PC-3 (cell line): ENCODE results near the gene DUOX1. TPM values are rescaled to one million over a fixed set of nuclear protein-coding genes. Genes with fewer than 3 reads are reported as not detected.

Experiments used
- ATAC-seq: fragments of 200-7000 bp; cut with Tn5 transposase; 2 replicates; pipeline ENCODE4 v1.9.1; 2020; ENCODE audit warnings: mild to moderate bottlenecking, moderate library complexity
- BruUV-seq: library from RNA; stranded (reverse); fragments of 400-500 nt; replicated peaks from 2 replicates; lab custom pipeline; 2021; lab: Mats Ljungman, UMichigan
- CTCF ChIA-PET: fragments of 300-600 bp; sonication (Branson Sonifier 250); formaldehyde crosslinking; loops from one replicate; lab custom pipeline; 2022; ENCODE audit warnings: antibody characterized with exemption; lab: Charles Lee
- POLR2A ChIA-PET: fragments of 300-600 bp; sonication (Branson Sonifier 250); formaldehyde crosslinking; loops from one replicate; lab custom pipeline; 2022; ENCODE audit warnings: antibody characterized with exemption; ENCODE audit not compliant: unreplicated experiment; lab: Charles Lee
- DNase-seq: peaks from one replicate; pipeline ENCODE4 v3.0.0-alpha.2; 2015
- H2AFZ ChIP-seq: fragments of 300-600 bp; sonication (generic); 2 replicates; pipeline ENCODE4 v1.6.0; 2016; ENCODE audit warnings: antibody characterized with exemption, low read length
- H3F3A ChIP-seq: fragments of 300-600 bp; sonication (generic); one replicate; pipeline ENCODE4 v1.6.0; 2017; ENCODE audit warnings: antibody characterized with exemption, low read length, control low read depth, mild to moderate bottlenecking; ENCODE audit not compliant: unreplicated experiment
- H3K27ac ChIP-seq: fragments of 300-600 bp; sonication (generic); 2 replicates; pipeline ENCODE4 v1.5.1; 2016; ENCODE audit warnings: mild to moderate bottlenecking, low read length
- H3K27me3 ChIP-seq: fragments of 300-600 bp; sonication (generic); 2 replicates; pipeline ENCODE4 v1.6.1; 2016; ENCODE audit warnings: low read length, mixed read lengths
- H3K36me3 ChIP-seq: fragments of 300-600 bp; sonication (generic); 2 replicates; pipeline ENCODE4 v1.6.1; 2016; ENCODE audit warnings: low read depth, mixed run types, low read length, mixed read lengths
- H3K4me1 ChIP-seq: fragments of 300-600 bp; sonication (generic); 2 replicates; pipeline ENCODE4 v1.5.1; 2016; ENCODE audit warnings: low read length; ENCODE audit not compliant: insufficient read depth
- H3K4me2 ChIP-seq: fragments of 300-600 bp; sonication (generic); 2 replicates; pipeline ENCODE4 v1.6.0; 2016; ENCODE audit warnings: low read length
- H3K4me3 ChIP-seq: fragments of 300-600 bp; sonication (generic); 2 replicates; pipeline ENCODE4 v1.5.1; 2016; ENCODE audit warnings: mild to moderate bottlenecking, low read length, mixed read lengths
- H3K79me2 ChIP-seq: fragments of 300-600 bp; sonication (generic); 2 replicates; pipeline ENCODE4 v1.6.1; 2017; ENCODE audit warnings: low read length, mixed read lengths
- H3K9ac ChIP-seq: fragments of 300-600 bp; sonication (generic); 2 replicates; pipeline ENCODE4 v1.6.0; 2016; ENCODE audit warnings: mild to moderate bottlenecking, low read length
- H3K9me2 ChIP-seq: fragments of 300-600 bp; sonication (generic); replicated peaks from 2 replicates; pipeline ENCODE4 v1.6.1; 2016; ENCODE audit warnings: mixed run types, low read length, mixed read lengths
- H3K9me3 ChIP-seq: fragments of 300-600 bp; sonication (generic); 2 replicates; pipeline ENCODE4 v1.6.1; 2016; ENCODE audit warnings: low read length, mixed read lengths
- H4K20me1 ChIP-seq: fragments of 300-600 bp; sonication (generic); 2 replicates; pipeline ENCODE4 v1.6.1; 2016; ENCODE audit warnings: low read length, mixed read lengths
- CTCF ChIP-seq: fragments of 300-600 bp; sonication (generic); conservative IDR thresholded peaks from 2 replicates; pipeline ENCODE4 v1.5.1; 2017; ENCODE audit warnings: antibody characterized with exemption, low read depth, mild to moderate bottlenecking, low read length
- EZH2 ChIP-seq: fragments of 300-600 bp; sonication (generic); IDR thresholded peaks from one replicate; pipeline ENCODE4 v1.6.1; 2017; ENCODE audit warnings: antibody characterized with exemption, mild to moderate bottlenecking, low read length; ENCODE audit not compliant: unreplicated experiment
- EZH2phosphoT487 ChIP-seq: fragments of 300-600 bp; sonication (generic); IDR thresholded peaks from 2 replicates; pipeline ENCODE4 v1.6.1; 2018; ENCODE audit warnings: mild to moderate bottlenecking, antibody characterized with exemption, low read length, borderline replicate concordance
- intact Hi-C: fragments of 100-400 bp; cut with micrococcal nuclease; formaldehyde crosslinking; loops from 2 replicates; pipeline ENCODE4 v1.9.0; 2023
- total RNA-seq: library from RNA; depleted of rRNA; stranded (reverse); fragments of >200 nt; gene quantifications from 2 replicates; pipeline ENCODE4 v1.2.3, GENCODE V29; 2014

DUOX1 gene
- total RNA-seq, 1 experiment from 2014 or later = not detected

GRCh38 chr15:45091576-45091975 is 38.2 kb upstream of the DUOX1 start:
- H3K9me3 ChIP-seq = no peaks in the 10 kb centered on the region
- no peak overlapping the region for H3K27ac ChIP-seq
- H3K4me1 ChIP-seq = no peaks in the 10 kb centered on the region
- no peak for TF ChIP-seq EZH2
- no peak for TF ChIP-seq EZH2phosphoT487
- no peak for TF ChIP-seq CTCF
- no peaks in the 10 kb centered on the region for H3K79me2 ChIP-seq
- H3K4me3 ChIP-seq = no peak overlapping the region
- no peaks in the 10 kb centered on the region for H3K36me3 ChIP-seq
- H3K4me2 ChIP-seq = no peak overlapping the region
- peaks cover 39% of the 10 kb centered on the region; the same call in 1 of the 2 replicates for H3K27me3 ChIP-seq
- intact Hi-C loops = no loop called here
- DNase-seq = no peak
- H3F3A ChIP-seq = no peaks in the 10 kb centered on the region
- H2AFZ ChIP-seq = no peak overlapping the region
- H3K9me2 ChIP-seq = no peaks in the 10 kb centered on the region
- H3K9ac ChIP-seq = no peak overlapping the region
- no TSS peak for BruUV-seq
- ChIA-PET POLR2A (no interaction called here), CTCF (no interaction called here)
- no peaks in the 10 kb centered on the region for H4K20me1 ChIP-seq
- ATAC-seq = no peak

- no peak overlapping the region for H3K4me3 ChIP-seq
- H3K27ac ChIP-seq = no peak overlapping the region
- no TSS peak for BruUV-seq
- H3K27me3 ChIP-seq = 0 out of 2 replicates have a peak, but pooled peaks cover 27% of the 10 kb centered on the region
- intact Hi-C loops = no loop called here
- no peaks in the 10 kb centered on the region for H3K9me2 ChIP-seq
- CTCF ChIA-PET = no interaction called here
- no peak overlapping the region for H3K9ac ChIP-seq
- ATAC-seq (no peak), DNase-seq (no peak)
- POLR2A ChIA-PET = no interaction called here
- H4K20me1 ChIP-seq = no peaks in the 10 kb centered on the region
- H3F3A ChIP-seq = no peaks in the 10 kb centered on the region
- no peaks in the 10 kb centered on the region for H3K79me2 ChIP-seq
- no peak overlapping the region for H3K4me2 ChIP-seq
- H3K9me3 ChIP-seq = no peaks in the 10 kb centered on the region
- H3K4me1 ChIP-seq = no peaks in the 10 kb centered on the region
- TF ChIP-seq EZH2phosphoT487 (no peak), EZH2 (no peak), CTCF (no peak)
- no peaks in the 10 kb centered on the region for H3K36me3 ChIP-seq
- no peak overlapping the region for H2AFZ ChIP-seq
These were observed 36.8 kb upstream of the DUOX1 start for GRCh38 chr15:45093013-45093412.

- no peaks in the 10 kb centered on the region for H3K79me2 ChIP-seq
- H3K36me3 ChIP-seq = no peaks in the 10 kb centered on the region
- DNase-seq (no peak), ATAC-seq (no peak)
- no peak overlapping the region for H3K27ac ChIP-seq
- H3K4me3 ChIP-seq = no peak overlapping the region
- no peaks in the 10 kb centered on the region for H3F3A ChIP-seq
- H3K9me3 ChIP-seq = no peaks in the 10 kb centered on the region
- 0 out of 2 replicates have a peak, but pooled peaks cover 22% of the 10 kb centered on the region for H3K27me3 ChIP-seq
- no peak overlapping the region for H3K4me2 ChIP-seq
- intact Hi-C loops = no loop called here
- H4K20me1 ChIP-seq = no peaks in the 10 kb centered on the region
- no TSS peak for BruUV-seq
- H3K9me2 ChIP-seq = no peaks in the 10 kb centered on the region
- H2AFZ ChIP-seq = no peak overlapping the region
- no peak for TF ChIP-seq CTCF
- no peak for TF ChIP-seq EZH2
- TF ChIP-seq EZH2phosphoT487 = no peak
- ChIA-PET CTCF (no interaction called here), POLR2A (no interaction called here)
- H3K9ac ChIP-seq = no peak overlapping the region
- no peaks in the 10 kb centered on the region for H3K4me1 ChIP-seq
These were observed 36.0 kb upstream of the DUOX1 start for GRCh38 chr15:45093622-45094357.
